HG03521 (cell line): ENCODE data around the gene COL25A1.

Experiments
- ATAC-seq: cut with Tn5 transposase; IDR thresholded peaks from one replicate; pipeline ENCODE4 v1.9.1; 2021; ENCODE audit warnings: mild to moderate bottlenecking, moderate library complexity; ENCODE audit not compliant: unreplicated experiment

COL25A1 gene

GRCh38 chr4:108926781-108927180, 375.7 kb downstream of the COL25A1 start:
- no peak for ATAC-seq

GRCh38 chr4:108926061-108926460, 376.4 kb downstream of the COL25A1 start:
- ATAC-seq = no peak

GRCh38 chr4:108922191-108922590, 380.3 kb downstream of the COL25A1 start:
- ATAC-seq = no peak

- no peak for ATAC-seq
Observed at GRCh38 chr4:108920395-108921087, 381.9 kb downstream of the COL25A1 start.

GRCh38 chr4:108919226-108919893, 383.1 kb downstream of the COL25A1 start:
- ATAC-seq = no peak

- ATAC-seq = no peak
Observed at GRCh38 chr4:108917255-108917654, 385.2 kb downstream of the COL25A1 start.

GRCh38 chr4:108916638-108917037, 385.8 kb downstream of the COL25A1 start:
- ATAC-seq = no peak

- no peak for ATAC-seq
Observed at GRCh38 chr4:108906866-108907367, 395.5 kb downstream of the COL25A1 start.

GRCh38 chr4:108906006-108906405, 396.5 kb downstream of the COL25A1 start:
- ATAC-seq = no peak

- ATAC-seq = no peak
Observed at GRCh38 chr4:108903464-108904221, 398.8 kb downstream of the COL25A1 start.

- peak; percentile 68 for ATAC-seq
Observed at GRCh38 chr4:108902769-108903168, 399.7 kb downstream of the COL25A1 start.

GRCh38 chr4:108901291-108901690, 401.2 kb downstream of the COL25A1 start:
- ATAC-seq = no peak

GRCh38 chr4:108900018-108900580, 402.4 kb downstream of the COL25A1 start:
- ATAC-seq = no peak

GRCh38 chr4:108893468-108893867, 409.0 kb downstream of the COL25A1 start:
- ATAC-seq = no peak

GRCh38 chr4:108891896-108892590, 410.4 kb downstream of the COL25A1 start:
- ATAC-seq = no peak

- no peak for ATAC-seq
Observed at GRCh38 chr4:108890484-108890881, 412.0 kb downstream of the COL25A1 start.

GRCh38 chr4:108889696-108890483, 412.6 kb downstream of the COL25A1 start:
- no peak for ATAC-seq

GRCh38 chr4:108888769-108889168, 413.7 kb downstream of the COL25A1 start:
- ATAC-seq = no peak

GRCh38 chr4:108887034-108887433, 415.4 kb downstream of the COL25A1 start:
- no peak for ATAC-seq

- no peak for ATAC-seq
Observed at GRCh38 chr4:108885211-108885610, 417.2 kb downstream of the COL25A1 start.
